ENCODE results near the gene VAT1L. TPM values are rescaled to one million over a fixed set of nuclear protein-coding genes. Genes with fewer than 3 reads are reported as not detected.

VAT1L gene
- total and polyA plus RNA-seq, 2 donors (not counting 1 experiment from before 2014, with no cell fraction given): not detected

- H2AFZ ChIP-seq (ENCODE audit: insufficient read depth, low read depth, low read length, poor library complexity, severe bottlenecking): no peak overlapping the region
- ATAC-seq (ENCODE audit: low read depth): no peak
- H3K27me3 ChIP-seq (replicated peaks in 1 of 4; ENCODE audit: control extremely low read depth in 1 of 4, control insufficient read depth in 3 of 4, insufficient read depth in 4 of 4, low read length in 3 of 4): no peaks in the 10 kb centered on the region
- no peaks in the 10 kb centered on the region for H3K9me3 Mint-ChIP-seq (ENCODE audit: insufficient read depth)
- H3K79me2 ChIP-seq (ENCODE audit: control insufficient read depth, insufficient read depth, low read length): no peaks in the 10 kb centered on the region
- H3K4me1 ChIP-seq (ENCODE audit: control insufficient read depth in 2 of 2, insufficient read depth in 2 of 2, low read length in 2 of 2): no peaks in the 10 kb centered on the region
- no peak overlapping the region for H3K27ac ChIP-seq (ENCODE audit: low read length in 2 of 2)
- peaks cover 10% of the 10 kb centered on the region for H3K27me3 Mint-ChIP-seq
- no peaks in the 10 kb centered on the region for H3K4me1 Mint-ChIP-seq
- intact Hi-C loops (cut with micrococcal nuclease): no loop called here
- ChIA-PET CTCF (no interaction called here), POLR2A (no interaction called here)
- H3K4me3 Mint-ChIP-seq: no peak overlapping the region
- no CpG with 5 or more reads among the region's 4 CpGs for WGBS (ENCODE audit: insufficient coverage)
- H3K4me2 ChIP-seq (replicated peaks; ENCODE audit: low read depth, low read length, poor library complexity, severe bottlenecking): no peak overlapping the region
- no peaks in the 10 kb centered on the region for H3K9me3 ChIP-seq (ENCODE audit: control extremely low read depth in 1 of 3, control insufficient read depth in 2 of 3, insufficient read depth in 1 of 3, low read length in 2 of 3)
- TF ChIP-seq CTCF (IDR thresholded peaks at IDR 0.05): no peak
- no peak for TF ChIP-seq EZH2 (IDR thresholded peaks at IDR 0.05; ENCODE audit: borderline replicate concordance, insufficient read depth, low read depth, low read length, poor library complexity, severe bottlenecking)
- DNase-seq: no peak
- no peak overlapping the region for H3K4me3 ChIP-seq (ENCODE audit: control extremely low read depth in 1 of 5, extremely low read depth in 1 of 5, insufficient read depth in 1 of 5, low read depth in 2 of 5, low read length in 4 of 5)
- no peak overlapping the region for H3K9ac ChIP-seq (ENCODE audit: low read length)
- no peak overlapping the region for H3K27ac Mint-ChIP-seq
- H4K20me1 ChIP-seq (ENCODE audit: control insufficient read depth, insufficient read depth, low read length, poor library complexity, severe bottlenecking): no peaks in the 10 kb centered on the region
- no peaks in the 10 kb centered on the region for H3K36me3 ChIP-seq (replicated peaks in 1 of 2; ENCODE audit: control extremely low read depth in 1 of 2, control insufficient read depth in 1 of 2, extremely low read depth in 1 of 2, insufficient read depth in 2 of 2, low read length in 1 of 2)
These were observed 21.2 kb upstream of the VAT1L start for GRCh38 chr16:77767211-77767610.

- POLR2A ChIA-PET: no interaction called here
- no peak overlapping the region for H2AFZ ChIP-seq (ENCODE audit: insufficient read depth, low read depth, low read length, poor library complexity, severe bottlenecking)
These were observed 20.5 kb upstream of the VAT1L start for GRCh38 chr16:77767826-77768225.

More at GRCh38 chr16:77767826-77768225, 20.5 kb upstream of the VAT1L start:
- Mint-ChIP-seq H3K27me3 (peaks cover 10% of the 10 kb centered on the region), H3K4me1 (no peaks in the 10 kb centered on the region), H3K4me3 (no peak overlapping the region), H3K9me3 (ENCODE audit: insufficient read depth) (no peaks in the 10 kb centered on the region), H3K27ac (no peak overlapping the region)
- no peak overlapping the region for H3K4me3 ChIP-seq (ENCODE audit: control extremely low read depth in 1 of 5, extremely low read depth in 1 of 5, insufficient read depth in 1 of 5, low read depth in 2 of 5, low read length in 4 of 5)
- no peaks in the 10 kb centered on the region for H3K27me3 ChIP-seq (replicated peaks in 1 of 4; ENCODE audit: control extremely low read depth in 1 of 4, control insufficient read depth in 3 of 4, insufficient read depth in 4 of 4, low read length in 3 of 4)
- intact Hi-C loops (cut with micrococcal nuclease): no loop called here
- no peak overlapping the region for H3K27ac ChIP-seq (ENCODE audit: low read length in 2 of 2)
- WGBS (ENCODE audit: insufficient coverage): 86% methylated on average over 1 of the region's 3 CpGs
- no peak for ATAC-seq (ENCODE audit: low read depth)
- no peaks in the 10 kb centered on the region for H3K36me3 ChIP-seq (replicated peaks in 1 of 2; ENCODE audit: control extremely low read depth in 1 of 2, control insufficient read depth in 1 of 2, extremely low read depth in 1 of 2, insufficient read depth in 2 of 2, low read length in 1 of 2)
- no peak for DNase-seq
- H3K9me3 ChIP-seq (ENCODE audit: control extremely low read depth in 1 of 3, control insufficient read depth in 2 of 3, insufficient read depth in 1 of 3, low read length in 2 of 3): peaks cover 0 to under 1% (median 0%) of the 10 kb centered on the region in 3 donors
- CTCF ChIA-PET: no interaction called here
- no peaks in the 10 kb centered on the region for H4K20me1 ChIP-seq (ENCODE audit: control insufficient read depth, insufficient read depth, low read length, poor library complexity, severe bottlenecking)
- H3K9ac ChIP-seq (ENCODE audit: low read length): no peak overlapping the region
- H3K4me2 ChIP-seq (replicated peaks; ENCODE audit: low read depth, low read length, poor library complexity, severe bottlenecking): no peak overlapping the region
- H3K4me1 ChIP-seq (ENCODE audit: control insufficient read depth in 2 of 2, insufficient read depth in 2 of 2, low read length in 2 of 2): no peaks in the 10 kb centered on the region
- no peak for TF ChIP-seq CTCF (IDR thresholded peaks at IDR 0.05)
- no peaks in the 10 kb centered on the region for H3K79me2 ChIP-seq (ENCODE audit: control insufficient read depth, insufficient read depth, low read length)

Data from B cell (primary cell).